H1 (cell line): ENCODE results near the gene FOXL1. TPM values are rescaled to one million over a fixed set of nuclear protein-coding genes. Genes with fewer than 3 reads are reported as not detected.

Experiments used
- CTCF ChIA-PET: fragments of 300-600 bp; sonication (Branson Sonifier 250); formaldehyde crosslinking; loops from one replicate; lab custom pipeline; 2021; ENCODE audit not compliant: partially characterized antibody; lab: Charles Lee
- POLR2A ChIA-PET: fragments of 300-600 bp; sonication (Branson Sonifier 250); formaldehyde crosslinking; loops from one replicate; lab custom pipeline; 2021; ENCODE audit warnings: inconsistent platforms; ENCODE audit not compliant: partially characterized antibody; lab: Charles Lee
- DNase-seq, 2 experiments: peaks; one replicate each; pipeline versions ENCODE4 v3.0.0 to v3.0.0-alpha.2; 2010 to 2022; ENCODE audit warnings: low spot score in 2 of 2, low read depth in 1 of 2, mixed read lengths in 1 of 2
- FAIRE-seq: peaks from 2 replicates; lab custom pipeline; 2011; peaks lifted over from hg19 to GRCh38; lab: Jason Lieb, UNC
- H2AFZ ChIP-seq: 2 replicates; pipeline ENCODE4 v1.8.1; 2012; ENCODE audit warnings: low read length, inconsistent platforms
- H2AK5ac ChIP-seq: 2 replicates; pipeline ENCODE4 v1.6.1; 2013; ENCODE audit warnings: low read depth, low read length
- H2BK120ac ChIP-seq: replicated peaks from 2 replicates; pipeline ENCODE3; 2013; ENCODE audit warnings: low read depth, low read length, inconsistent platforms
- H2BK12ac ChIP-seq: 2 replicates; pipeline ENCODE4 v1.6.1; 2013; ENCODE audit warnings: low read depth, low read length
- H2BK15ac ChIP-seq: 2 replicates; pipeline ENCODE4 v1.6.1; 2013; ENCODE audit warnings: low read length
- H2BK20ac ChIP-seq: 2 replicates; pipeline ENCODE4 v1.6.1; 2013; ENCODE audit warnings: low read length
- H2BK5ac ChIP-seq: 2 replicates; pipeline ENCODE4 v1.6.1; 2013; ENCODE audit warnings: low read depth, low read length
- H3K14ac ChIP-seq: 2 replicates; pipeline ENCODE4 v1.6.1; 2013; ENCODE audit warnings: inconsistent platforms; ENCODE audit not compliant: insufficient read length
- H3K18ac ChIP-seq: 2 replicates; pipeline ENCODE4 v1.6.1; 2013; ENCODE audit warnings: low read length; ENCODE audit errors: extremely low read depth
- H3K23ac ChIP-seq: 2 replicates; pipeline ENCODE4 v1.6.1; 2013; ENCODE audit warnings: inconsistent platforms; ENCODE audit not compliant: insufficient read length
- H3K23me2 ChIP-seq: 2 replicates; pipeline ENCODE4 v1.6.1; 2013; ENCODE audit warnings: low read depth, low read length
- H3K27ac ChIP-seq: 2 replicates; pipeline ENCODE4 v1.6.1; 2011; ENCODE audit warnings: low read depth, low read length, inconsistent platforms
- H3K27me3 ChIP-seq, 4 experiments: replicated peaks in 1 of 4; 1 replicate in 1 of 4; 2 replicates in 3 of 4; pipeline versions ENCODE4 v1.6.1 to v1.8.1; 2011 to 2013; ENCODE audit warnings: low read length in 3 of 4, mild to moderate bottlenecking in 3 of 4, inconsistent platforms in 2 of 4, mixed read lengths in 2 of 4, moderate library complexity in 1 of 4; ENCODE audit not compliant: control insufficient read depth in 3 of 4, insufficient read depth in 3 of 4; ENCODE audit errors: extremely low read depth in 1 of 4
- H3K36me3 ChIP-seq, 4 experiments: 2 replicates each; pipeline versions ENCODE4 v1.6.1 to v1.8.1; 2011 to 2013; ENCODE audit warnings: mild to moderate bottlenecking in 4 of 4, low read length in 3 of 4, moderate library complexity in 2 of 4, control low read depth in 1 of 4, inconsistent platforms in 1 of 4; ENCODE audit not compliant: insufficient read depth in 4 of 4, control insufficient read depth in 2 of 4
- H3K4ac ChIP-seq: replicated peaks from 2 replicates; pipeline ENCODE3; 2013; ENCODE audit warnings: low read length, low read depth, mixed read lengths, inconsistent platforms; ENCODE audit not compliant: insufficient read length
- H3K4me1 ChIP-seq, 4 experiments: replicated peaks in 1 of 4; 1 replicate in 1 of 4; 2 replicates in 3 of 4; pipeline versions ENCODE4 v1.6.1 to v1.8.1; 2011 to 2013; ENCODE audit warnings: low read length in 3 of 4, inconsistent platforms in 2 of 4, mixed read lengths in 1 of 4; ENCODE audit not compliant: insufficient read depth in 4 of 4, control insufficient read depth in 3 of 4
- H3K4me2 ChIP-seq, 2 experiments: 2 replicates each; pipeline versions ENCODE4 v1.6.1 to v1.8.1; 2011 to 2013; ENCODE audit warnings: low read depth in 2 of 2, low read length in 2 of 2, control low read depth in 1 of 2, inconsistent platforms in 1 of 2, mild to moderate bottlenecking in 1 of 2; ENCODE audit not compliant: insufficient read depth in 1 of 2
- H3K4me3 ChIP-seq, 4 experiments: fragments of 200-600, 300-600 bp in 1 of 4; sonication (generic), shearing (Covaris generic), sonication (Bioruptor Twin) in 1 of 4; 2 replicates each; pipeline versions ENCODE4 v1.5.1 to v1.8.1; 2011 to 2016; ENCODE audit warnings: low read length in 4 of 4, low read depth in 3 of 4, control low read depth in 2 of 4, inconsistent platforms in 2 of 4, mild to moderate bottlenecking in 2 of 4, mixed read lengths in 1 of 4, moderate library complexity in 1 of 4; ENCODE audit not compliant: insufficient read depth in 2 of 4; ENCODE audit errors: extremely low read depth in 1 of 4
- H3K56ac ChIP-seq: replicated peaks from 2 replicates; pipeline ENCODE3; 2013; ENCODE audit warnings: low read depth, mild to moderate bottlenecking, mixed read lengths, low read length, inconsistent platforms; ENCODE audit not compliant: insufficient read length
- H3K79me1 ChIP-seq: 2 replicates; pipeline ENCODE4 v1.6.1; 2013; ENCODE audit warnings: low read depth, low read length, control low read depth
- H3K79me2 ChIP-seq, 2 experiments: 2 replicates each; pipeline versions ENCODE4 v1.6.1 to v1.8.1; 2012 to 2013; ENCODE audit warnings: low read length in 2 of 2, mild to moderate bottlenecking in 2 of 2, inconsistent platforms in 1 of 2; ENCODE audit not compliant: insufficient read depth in 2 of 2, control insufficient read depth in 1 of 2
- H3K9ac ChIP-seq, 4 experiments: replicated peaks in 1 of 4; 1 replicate in 1 of 4; 2 replicates in 3 of 4; pipeline versions ENCODE4 v1.6.1 to v1.8.1; 2011 to 2013; ENCODE audit warnings: low read depth in 3 of 4, low read length in 3 of 4, control low read depth in 2 of 4, mild to moderate bottlenecking in 2 of 4, moderate library complexity in 2 of 4, inconsistent platforms in 1 of 4; ENCODE audit errors: extremely low read depth in 1 of 4
- H3K9me3 ChIP-seq, 2 experiments: 2 replicates each; pipeline versions ENCODE4 v1.6.1 to v1.8.1; 2012 to 2013; ENCODE audit warnings: mild to moderate bottlenecking in 2 of 2, moderate library complexity in 2 of 2, control low read depth in 1 of 2, inconsistent platforms in 1 of 2, low read depth in 1 of 2, low read length in 1 of 2, mixed read lengths in 1 of 2; ENCODE audit not compliant: insufficient read depth in 2 of 2
- H4K20me1 ChIP-seq, 2 experiments: replicated peaks in 1 of 2; 2 replicates each; pipeline versions ENCODE3 to v1.8.1; 2011 to 2013; ENCODE audit warnings: inconsistent platforms in 2 of 2, low read length in 2 of 2, mild to moderate bottlenecking in 1 of 2; ENCODE audit not compliant: insufficient read depth in 2 of 2, control insufficient read depth in 1 of 2
- H4K5ac ChIP-seq: 2 replicates; pipeline ENCODE4 v1.6.1; 2013; ENCODE audit warnings: low read length, low read depth, mixed read lengths, inconsistent platforms; ENCODE audit not compliant: insufficient read length
- H4K8ac ChIP-seq: 2 replicates; pipeline ENCODE4 v1.8.0; 2013; ENCODE audit warnings: mild to moderate bottlenecking, moderate library complexity, low read length, inconsistent platforms; ENCODE audit not compliant: insufficient read depth; ENCODE audit errors: extremely low read depth
- H4K91ac ChIP-seq: replicated peaks from 2 replicates; pipeline ENCODE3; 2013; ENCODE audit warnings: low read length, mixed read lengths, inconsistent platforms; ENCODE audit not compliant: insufficient read length
- EZH2 ChIP-seq: fragments of 200-600 bp; sonication (generic); IDR thresholded peaks from 2 replicates; pipeline ENCODE4 v1.7.1; 2012; ENCODE audit warnings: low read depth, mild to moderate bottlenecking, moderate library complexity, low read length, inconsistent platforms; ENCODE audit not compliant: severe bottlenecking
- KDM4A ChIP-seq: IDR thresholded peaks from one replicate; pipeline ENCODE4 v1.7.1; 2012; ENCODE audit warnings: low read depth, mild to moderate bottlenecking, moderate library complexity, low read length, inconsistent platforms; ENCODE audit not compliant: severe bottlenecking
- MAFK ChIP-seq: IDR thresholded peaks from 2 replicates; pipeline ENCODE4 v1.6.1; 2012; ENCODE audit warnings: low read depth, mild to moderate bottlenecking, improper control_type of control experiment, low read length
- SAP30 ChIP-seq: fragments of 300-600 bp; sonication (generic); IDR thresholded peaks from 2 replicates; pipeline ENCODE4 v1.7.1; 2012; ENCODE audit warnings: low read length, moderate library complexity, mild to moderate bottlenecking, inconsistent platforms; ENCODE audit not compliant: insufficient read depth, insufficient replicate concordance
- SP1 ChIP-seq: IDR thresholded peaks from 2 replicates; pipeline ENCODE4 v1.6.1; 2011; ENCODE audit warnings: low read depth, low read length
- ZNF274 ChIP-seq: IDR thresholded peaks from 2 replicates; pipeline ENCODE4 v1.7.0; 2012; ENCODE audit warnings: low read length, borderline replicate concordance; ENCODE audit errors: extremely low read depth
- WGBS, 2 experiments: shearing (Covaris generic) in 1 of 2; methylation state at CpG; one replicate each; pipeline versions ENCODE4 v1.1.6 to v1.1.7; 2013 to 2015; ENCODE audit warnings: low lambda C conversion rate in 2 of 2, mixed read lengths in 2 of 2, inconsistent platforms in 1 of 2, low coverage in 1 of 2, missing lambda C conversion rate in 1 of 2; ENCODE audit not compliant: insufficient replicate concordance in 2 of 2, insufficient coverage in 1 of 2, insufficient read length in 1 of 2; ENCODE audit errors: extremely low coverage in 1 of 2, missing lambda C conversion rate in 1 of 2; 5-methylcytosine and 5-hydroxymethylcytosine counted together
- polyA plus RNA-seq, 7 experiments: library from polyadenylated mRNA; depleted of rRNA in 3 of 7; stranded (reverse) in 5 of 7; unstranded in 2 of 7; fragments of >200 nt in 5 of 7; fragments of 200-250 nt in 2 of 7; gene quantifications; 1 replicate in 5 of 7; 2 replicates in 1 of 7; 4 replicates in 1 of 7; pipeline versions ENCODE4 v1.2.1 to v1.2.3, GENCODE V29; 2011 to 2013; ENCODE audit warnings: missing spikeins in 2 of 7, mixed read lengths in 2 of 7
- total RNA-seq: library from RNA; stranded (reverse); fragmentation: NEBNext Ultra II Directional; extraction: Animal tissue kit (Norgen Biotek cat#: 25700); gene quantifications from 2 replicates; pipeline ENCODE4 v1.2.1, GENCODE V29; 2021

Gene FOXL1
- total and polyA plus RNA-seq, 2 of the 8 experiments (the other 6 are each of a cell fraction or from before 2014, with no cell fraction given), result 0.03 TPM; not detected in 1

- Histone ChIP-seq H2BK12ac (no peak overlapping the region), H2AK5ac (no peak overlapping the region), H3K56ac (no peak overlapping the region), H3K79me2 (no peaks in the 10 kb centered on the region), H3K79me1 (no peaks in the 10 kb centered on the region), H3K4me2 (no peak overlapping the region), H3K9me3 (no peaks in the 10 kb centered on the region), H2BK120ac (no peak overlapping the region), H3K14ac (no peak overlapping the region), H4K5ac (no peak overlapping the region), H4K20me1 (no peaks in the 10 kb centered on the region), H3K36me3 (no peaks in the 10 kb centered on the region), H3K9ac (no peak overlapping the region), H3K4me3 (no peak overlapping the region), H2AFZ (no peak overlapping the region; the same call in 1 of the 2 replicates), H3K4me1 (no peaks in the 10 kb centered on the region; a peak in 1 of 7 replicates), H2BK15ac (no peak overlapping the region), H3K27ac (no peak overlapping the region), H2BK5ac (no peak overlapping the region), H3K4ac (no peak overlapping the region), H4K8ac (no peak overlapping the region), H2BK20ac (no peak overlapping the region), H3K23me2 (no peaks in the 10 kb centered on the region), H3K18ac (no peak overlapping the region), H3K27me3 (peaks cover 0 to 1% (median 0%) of the 10 kb centered on the region in 4 experiments; a peak in 3 of 7 replicates), H4K91ac (no peak overlapping the region), H3K23ac (no peak overlapping the region)
- ChIA-PET CTCF (interaction anchor here (0.8 kb wide), 1 partner anchor 16 kb away, joined by 3 read pairs; no protein-coding TSS in a partner anchor), POLR2A (interaction anchor here (0.6 kb wide), 1 partner anchor 203 kb away, joined by 4 read pairs; no protein-coding TSS in a partner anchor)
- no peak for FAIRE-seq
- DNase-seq, result no peak
- 91% methylated on average over 7 of the region's 7 CpGs; no CpG with 5 or more reads in 1 of the 2 experiments for WGBS, 2 experiments
- TF ChIP-seq EZH2, result no peak
- no peak for TF ChIP-seq ZNF274
- no peak for TF ChIP-seq MAFK
- no peak for TF ChIP-seq SP1
- TF ChIP-seq SAP30, result no peak
- no peak for TF ChIP-seq KDM4A
Measured at GRCh38 chr16:86597880-86598606, 19.7 kb downstream of the FOXL1 start.
